GM23338 (cell line): ENCODE results near the gene LRRC37B. TPM values are rescaled to one million over a fixed set of nuclear protein-coding genes. Genes with fewer than 3 reads are reported as not detected.

Source experiments
- ATAC-seq: fragments of 200-7000 bp; cut with Tn5 transposase; 3 replicates; pipeline ENCODE4 v1.9.1; 2020
- DNase-seq: peaks from one replicate; pipeline ENCODE4 v3.0.0-alpha.2; 2015; ENCODE audit warnings: low spot score
- H2AFZ ChIP-seq: fragments of 200-600 bp; sonication (generic); 2 replicates; pipeline ENCODE4 v1.8.0; 2016; ENCODE audit warnings: antibody characterized with exemption, mild to moderate bottlenecking, moderate library complexity
- H3F3A ChIP-seq: fragments of 200-600 bp; sonication (generic); replicated peaks from 2 replicates; pipeline ENCODE4 v1.8.0; 2017; ENCODE audit warnings: antibody characterized with exemption, mixed run types, low read depth
- H3K27ac ChIP-seq: fragments of 200-600 bp; sonication (generic); 2 replicates; pipeline ENCODE4 v1.6.1; 2016; ENCODE audit warnings: low read depth
- H3K27me3 ChIP-seq: fragments of 200-600 bp; sonication (generic); 2 replicates; pipeline ENCODE4 v1.8.0; 2016; ENCODE audit warnings: mild to moderate bottlenecking, mixed run types, moderate library complexity; ENCODE audit not compliant: insufficient read depth
- H3K36me3 ChIP-seq: fragments of 200-600 bp; sonication (generic); 2 replicates; pipeline ENCODE4 v1.8.0; 2016; ENCODE audit warnings: mild to moderate bottlenecking; ENCODE audit not compliant: insufficient read depth
- H3K4me1 ChIP-seq: fragments of 200-600 bp; sonication (generic); 2 replicates; pipeline ENCODE4 v1.8.0; 2016; ENCODE audit warnings: mild to moderate bottlenecking, moderate library complexity; ENCODE audit not compliant: insufficient read depth
- H3K4me2 ChIP-seq: fragments of 200-600 bp; sonication (generic); 2 replicates; pipeline ENCODE4 v1.7.1; 2017; ENCODE audit warnings: mixed run types
- H3K4me3 ChIP-seq: fragments of 200-600 bp; sonication (generic); 2 replicates; pipeline ENCODE4 v1.6.1; 2016; ENCODE audit warnings: mixed run types
- H3K79me2 ChIP-seq: fragments of 200-600 bp; sonication (generic); replicated peaks from 2 replicates; pipeline ENCODE4 v1.8.0; 2017; ENCODE audit warnings: mild to moderate bottlenecking; ENCODE audit not compliant: insufficient read depth
- H3K9me2 ChIP-seq: fragments of 200-600 bp; sonication (generic); 2 replicates; pipeline ENCODE4 v1.8.0; 2017; ENCODE audit not compliant: insufficient read depth
- H4K20me1 ChIP-seq: fragments of 200-600 bp; sonication (generic); replicated peaks from 2 replicates; pipeline ENCODE4 v1.8.0; 2017; ENCODE audit warnings: mild to moderate bottlenecking; ENCODE audit not compliant: insufficient read depth
- H3K27ac Mint-ChIP-seq: 2 replicates; pipeline ENCODE4 v1.8.0; 2020; ENCODE audit warnings: inconsistent platforms, mild to moderate bottlenecking, moderate library complexity, mixed read lengths
- H3K27me3 Mint-ChIP-seq: 3 replicates; pipeline ENCODE4 v1.8.0; 2022; ENCODE audit warnings: low read depth, mild to moderate bottlenecking, moderate library complexity, mixed read lengths, inconsistent platforms; ENCODE audit not compliant: insufficient read depth, poor library complexity
- H3K36me3 Mint-ChIP-seq: 3 replicates; pipeline ENCODE4 v1.8.0; 2021; ENCODE audit warnings: low read depth, mild to moderate bottlenecking, inconsistent platforms, moderate library complexity, mixed read lengths
- H3K4me1 Mint-ChIP-seq: 3 replicates; pipeline ENCODE4 v1.8.0; 2020; ENCODE audit warnings: mild to moderate bottlenecking, inconsistent platforms, mixed read lengths
- H3K4me3 Mint-ChIP-seq: 3 replicates; pipeline ENCODE4 v1.8.0; 2021; ENCODE audit warnings: moderate library complexity, mild to moderate bottlenecking, inconsistent platforms, mixed read lengths
- H3K9me3 Mint-ChIP-seq: 3 replicates; pipeline ENCODE4 v1.8.0; 2020; ENCODE audit warnings: moderate library complexity, mild to moderate bottlenecking, inconsistent platforms, mixed read lengths
- CREB1 ChIP-seq: fragments of 250-450 bp; sonication (Bioruptor Pico); IDR thresholded peaks from 2 replicates; pipeline ENCODE4 v1.5.0; 2020; ENCODE audit warnings: low read depth, mild to moderate bottlenecking, moderate library complexity
- EZH2 ChIP-seq: fragments of 200-600 bp; sonication (generic); IDR thresholded peaks from one replicate; pipeline ENCODE4 v1.8.0; 2017; ENCODE audit warnings: antibody characterized with exemption, mild to moderate bottlenecking, low read depth; ENCODE audit not compliant: unreplicated experiment
- EZH2phosphoT487 ChIP-seq: fragments of 200-600 bp; sonication (generic); IDR thresholded peaks from one replicate; pipeline ENCODE4 v1.8.1; 2018; ENCODE audit warnings: antibody characterized with exemption; ENCODE audit not compliant: unreplicated experiment
- JUNB ChIP-seq: IDR thresholded peaks from one replicate; pipeline ENCODE4 v1.6.1; 2016; ENCODE audit warnings: antibody characterized with exemption; ENCODE audit not compliant: unreplicated experiment
- ZNF114 ChIP-seq: fragments of 250-450 bp; sonication (Bioruptor Pico); IDR thresholded peaks from 2 replicates; pipeline ENCODE4 v1.5.0; 2020; ENCODE audit warnings: mild to moderate bottlenecking, moderate library complexity
- ZNF331 ChIP-seq: fragments of 250-450 bp; sonication (Bioruptor Pico); IDR thresholded peaks from 2 replicates; pipeline ENCODE4 v1.5.0; 2020; ENCODE audit warnings: low read depth, mild to moderate bottlenecking, moderate library complexity
- polyA plus RNA-seq: library from polyadenylated mRNA; unstranded; fragments of >200 nt; fragmentation: Nextera tagmentation; extraction: Ambion mirVana; gene quantifications from 2 replicates; pipeline ENCODE4 v1.2.1, GENCODE V29; 2016
- total RNA-seq: library from RNA; depleted of rRNA; stranded (reverse); fragments of >200 nt; shearing (Covaris generic); gene quantifications from 2 replicates; pipeline ENCODE4 v1.2.3, GENCODE V29; 2014
- TF ChIP-seq, protein P1 (sequence below): fragments of 250-450 bp; sonication (Bioruptor Pico); IDR thresholded peaks from 2 replicates; pipeline ENCODE4 v1.5.0; 2020; ENCODE audit warnings: mild to moderate bottlenecking, moderate library complexity
- TF ChIP-seq, protein P2 (sequence below): IDR thresholded peaks from 2 replicates; pipeline ENCODE4 v1.6.1; 2016; ENCODE audit warnings: antibody characterized with exemption
- TF ChIP-seq, protein P3 (sequence below), 2 experiments: fragments of 200-600 bp in 1 of 2; sonication (generic) in 1 of 2; conservative IDR thresholded peaks; 2 replicates each; pipeline versions ENCODE4 v1.5.1 to v1.6.1; 2016 to 2017; ENCODE audit warnings: antibody characterized with exemption in 2 of 2, low read depth in 2 of 2, mild to moderate bottlenecking in 2 of 2, moderate library complexity in 1 of 2

LRRC37B gene
- total and polyA plus RNA-seq, 2 experiments from 2014 or later = 21.4 to 24.3 TPM

DNA sequence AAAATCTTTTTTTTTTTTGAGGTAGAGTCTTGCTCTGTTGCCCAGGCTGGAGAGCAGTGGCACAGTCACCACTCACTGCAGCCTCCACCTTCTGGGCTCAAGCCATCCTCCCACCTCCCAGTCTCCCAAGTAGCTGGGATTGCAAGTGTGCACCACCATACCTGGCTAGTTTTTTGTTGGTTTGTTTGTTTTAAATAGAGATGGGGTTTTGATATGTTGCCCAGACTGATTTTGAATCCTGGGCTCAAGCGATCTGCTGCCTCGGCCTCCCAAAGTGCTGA lies 2.0 kb downstream of the LRRC37B start (continued):
- TF ChIP-seq, protein P1, sequence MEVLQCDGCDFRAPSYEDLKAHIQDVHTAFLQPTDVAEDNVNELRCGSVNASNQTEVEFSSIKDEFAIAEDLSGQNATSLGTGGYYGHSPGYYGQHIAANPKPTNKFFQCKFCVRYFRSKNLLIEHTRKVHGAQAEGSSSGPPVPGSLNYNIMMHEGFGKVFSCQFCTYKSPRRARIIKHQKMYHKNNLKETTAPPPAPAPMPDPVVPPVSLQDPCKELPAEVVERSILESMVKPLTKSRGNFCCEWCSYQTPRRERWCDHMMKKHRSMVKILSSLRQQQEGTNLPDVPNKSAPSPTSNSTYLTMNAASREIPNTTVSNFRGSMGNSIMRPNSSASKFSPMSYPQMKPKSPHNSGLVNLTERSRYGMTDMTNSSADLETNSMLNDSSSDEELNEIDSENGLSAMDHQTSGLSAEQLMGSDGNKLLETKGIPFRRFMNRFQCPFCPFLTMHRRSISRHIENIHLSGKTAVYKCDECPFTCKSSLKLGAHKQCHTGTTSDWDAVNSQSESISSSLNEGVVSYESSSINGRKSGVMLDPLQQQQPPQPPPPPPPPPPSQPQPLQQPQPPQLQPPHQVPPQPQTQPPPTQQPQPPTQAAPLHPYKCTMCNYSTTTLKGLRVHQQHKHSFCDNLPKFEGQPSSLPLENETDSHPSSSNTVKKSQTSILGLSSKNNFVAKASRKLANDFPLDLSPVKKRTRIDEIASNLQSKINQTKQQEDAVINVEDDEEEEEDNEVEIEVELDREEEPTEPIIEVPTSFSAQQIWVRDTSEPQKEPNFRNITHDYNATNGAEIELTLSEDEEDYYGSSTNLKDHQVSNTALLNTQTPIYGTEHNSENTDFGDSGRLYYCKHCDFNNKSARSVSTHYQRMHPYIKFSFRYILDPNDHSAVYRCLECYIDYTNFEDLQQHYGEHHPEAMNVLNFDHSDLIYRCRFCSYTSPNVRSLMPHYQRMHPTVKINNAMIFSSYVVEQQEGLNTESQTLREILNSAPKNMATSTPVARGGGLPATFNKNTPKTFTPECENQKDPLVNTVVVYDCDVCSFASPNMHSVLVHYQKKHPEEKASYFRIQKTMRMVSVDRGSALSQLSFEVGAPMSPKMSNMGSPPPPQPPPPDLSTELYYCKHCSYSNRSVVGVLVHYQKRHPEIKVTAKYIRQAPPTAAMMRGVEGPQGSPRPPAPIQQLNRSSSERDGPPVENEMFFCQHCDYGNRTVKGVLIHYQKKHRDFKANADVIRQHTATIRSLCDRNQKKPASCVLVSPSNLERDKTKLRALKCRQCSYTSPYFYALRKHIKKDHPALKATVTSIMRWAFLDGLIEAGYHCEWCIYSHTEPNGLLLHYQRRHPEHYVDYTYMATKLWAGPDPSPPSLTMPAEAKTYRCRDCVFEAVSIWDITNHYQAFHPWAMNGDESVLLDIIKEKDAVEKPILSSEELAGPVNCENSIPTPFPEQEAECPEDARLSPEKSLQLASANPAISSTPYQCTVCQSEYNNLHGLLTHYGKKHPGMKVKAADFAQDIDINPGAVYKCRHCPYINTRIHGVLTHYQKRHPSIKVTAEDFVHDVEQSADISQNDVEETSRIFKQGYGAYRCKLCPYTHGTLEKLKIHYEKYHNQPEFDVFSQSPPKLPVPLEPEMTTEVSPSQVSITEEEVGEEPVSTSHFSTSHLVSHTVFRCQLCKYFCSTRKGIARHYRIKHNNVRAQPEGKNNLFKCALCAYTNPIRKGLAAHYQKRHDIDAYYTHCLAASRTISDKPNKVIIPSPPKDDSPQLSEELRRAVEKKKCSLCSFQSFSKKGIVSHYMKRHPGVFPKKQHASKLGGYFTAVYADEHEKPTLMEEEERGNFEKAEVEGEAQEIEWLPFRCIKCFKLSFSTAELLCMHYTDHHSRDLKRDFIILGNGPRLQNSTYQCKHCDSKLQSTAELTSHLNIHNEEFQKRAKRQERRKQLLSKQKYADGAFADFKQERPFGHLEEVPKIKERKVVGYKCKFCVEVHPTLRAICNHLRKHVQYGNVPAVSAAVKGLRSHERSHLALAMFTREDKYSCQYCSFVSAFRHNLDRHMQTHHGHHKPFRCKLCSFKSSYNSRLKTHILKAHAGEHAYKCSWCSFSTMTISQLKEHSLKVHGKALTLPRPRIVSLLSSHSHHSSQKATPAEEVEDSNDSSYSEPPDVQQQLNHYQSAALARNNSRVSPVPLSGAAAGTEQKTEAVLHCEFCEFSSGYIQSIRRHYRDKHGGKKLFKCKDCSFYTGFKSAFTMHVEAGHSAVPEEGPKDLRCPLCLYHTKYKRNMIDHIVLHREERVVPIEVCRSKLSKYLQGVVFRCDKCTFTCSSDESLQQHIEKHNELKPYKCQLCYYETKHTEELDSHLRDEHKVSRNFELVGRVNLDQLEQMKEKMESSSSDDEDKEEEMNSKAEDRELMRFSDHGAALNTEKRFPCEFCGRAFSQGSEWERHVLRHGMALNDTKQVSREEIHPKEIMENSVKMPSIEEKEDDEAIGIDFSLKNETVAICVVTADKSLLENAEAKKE (CRISPR knock-in tag) = no peak
- no peak for TF ChIP-seq JUNB

DNA sequence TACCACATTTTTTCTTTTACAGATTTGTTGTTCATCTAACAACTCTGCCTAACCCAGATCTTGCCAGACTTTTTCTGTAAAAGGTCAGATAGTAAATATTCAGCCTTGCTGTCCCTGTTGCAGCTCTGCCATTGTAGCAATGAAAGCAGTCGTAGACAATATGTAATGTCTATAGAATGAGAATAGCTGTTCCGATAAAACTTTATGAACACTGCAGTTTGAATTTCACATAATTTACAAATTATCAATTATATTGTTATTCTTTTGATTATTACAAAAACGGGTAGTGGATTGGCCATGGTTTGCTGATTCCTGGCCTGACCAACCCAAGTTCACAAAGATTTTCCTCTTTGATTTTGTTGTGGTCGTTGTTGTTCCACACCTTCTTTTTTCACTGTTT lies 2.9 kb downstream of the LRRC37B start:
- no peak overlapping the region for H3K27ac ChIP-seq
- H3K4me3 Mint-ChIP-seq = 0 out of 3 replicates have a peak overlapping the region, but pooled peaks have one; percentile 84
- H3K36me3 ChIP-seq = no peaks in the 10 kb centered on the region
- no peaks in the 10 kb centered on the region; the same call in 1 of the 3 replicates for H3K36me3 Mint-ChIP-seq
- no peak overlapping the region for H3K27ac Mint-ChIP-seq
- H3K4me2 ChIP-seq = no peak overlapping the region
- no peak overlapping the region for H3K4me3 ChIP-seq
- H3K4me1 Mint-ChIP-seq = peaks cover 6% of the 10 kb centered on the region; the same call in 1 of the 3 replicates
- DNase-seq = no peak
- peaks cover 72% of the 10 kb centered on the region for H3K79me2 ChIP-seq
- H3K4me1 ChIP-seq = no peaks in the 10 kb centered on the region
- no peaks in the 10 kb centered on the region for H3K9me3 Mint-ChIP-seq
- H2AFZ ChIP-seq = no peak overlapping the region
- no peak for ATAC-seq
- 0 out of 2 replicates have a peak, but pooled peaks cover 4% of the 10 kb centered on the region for H3F3A ChIP-seq
- H3K27me3 Mint-ChIP-seq = peaks cover 11% of the 10 kb centered on the region
- peaks cover 6% of the 10 kb centered on the region; the same call in 1 of the 2 replicates for H4K20me1 ChIP-seq
- no peaks in the 10 kb centered on the region for H3K9me2 ChIP-seq
- peaks cover 18% of the 10 kb centered on the region for H3K27me3 ChIP-seq
- TF ChIP-seq ZNF114 (no peak), EZH2phosphoT487 (no peak), CREB1 (CRISPR knock-in tag) (no peak), ZNF331 (CRISPR knock-in tag) (no peak), JUNB (no peak), EZH2 (no peak)
- TF ChIP-seq, protein P2, sequence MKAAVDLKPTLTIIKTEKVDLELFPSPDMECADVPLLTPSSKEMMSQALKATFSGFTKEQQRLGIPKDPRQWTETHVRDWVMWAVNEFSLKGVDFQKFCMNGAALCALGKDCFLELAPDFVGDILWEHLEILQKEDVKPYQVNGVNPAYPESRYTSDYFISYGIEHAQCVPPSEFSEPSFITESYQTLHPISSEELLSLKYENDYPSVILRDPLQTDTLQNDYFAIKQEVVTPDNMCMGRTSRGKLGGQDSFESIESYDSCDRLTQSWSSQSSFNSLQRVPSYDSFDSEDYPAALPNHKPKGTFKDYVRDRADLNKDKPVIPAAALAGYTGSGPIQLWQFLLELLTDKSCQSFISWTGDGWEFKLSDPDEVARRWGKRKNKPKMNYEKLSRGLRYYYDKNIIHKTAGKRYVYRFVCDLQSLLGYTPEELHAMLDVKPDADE = no peak
- TF ChIP-seq, protein P3, sequence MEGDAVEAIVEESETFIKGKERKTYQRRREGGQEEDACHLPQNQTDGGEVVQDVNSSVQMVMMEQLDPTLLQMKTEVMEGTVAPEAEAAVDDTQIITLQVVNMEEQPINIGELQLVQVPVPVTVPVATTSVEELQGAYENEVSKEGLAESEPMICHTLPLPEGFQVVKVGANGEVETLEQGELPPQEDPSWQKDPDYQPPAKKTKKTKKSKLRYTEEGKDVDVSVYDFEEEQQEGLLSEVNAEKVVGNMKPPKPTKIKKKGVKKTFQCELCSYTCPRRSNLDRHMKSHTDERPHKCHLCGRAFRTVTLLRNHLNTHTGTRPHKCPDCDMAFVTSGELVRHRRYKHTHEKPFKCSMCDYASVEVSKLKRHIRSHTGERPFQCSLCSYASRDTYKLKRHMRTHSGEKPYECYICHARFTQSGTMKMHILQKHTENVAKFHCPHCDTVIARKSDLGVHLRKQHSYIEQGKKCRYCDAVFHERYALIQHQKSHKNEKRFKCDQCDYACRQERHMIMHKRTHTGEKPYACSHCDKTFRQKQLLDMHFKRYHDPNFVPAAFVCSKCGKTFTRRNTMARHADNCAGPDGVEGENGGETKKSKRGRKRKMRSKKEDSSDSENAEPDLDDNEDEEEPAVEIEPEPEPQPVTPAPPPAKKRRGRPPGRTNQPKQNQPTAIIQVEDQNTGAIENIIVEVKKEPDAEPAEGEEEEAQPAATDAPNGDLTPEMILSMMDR (conservative IDR thresholded peaks at IDR 0.05; ENCODE audit: low read depth in 2 of 2) = no peak
